Lower lobe of right lung (tissue), 2 donors: ENCODE results near the gene CCDC175. TPM values are rescaled to one million over a fixed set of nuclear protein-coding genes. Genes with fewer than 3 reads are reported as not detected.

ENCODE experiments used
- ATAC-seq, 2 donors: fragments of 200-7000 bp; cut with Tn5 transposase; one replicate each; pipeline ENCODE4 v1.9.1; 2020 to 2022; ENCODE audit warnings: mild to moderate bottlenecking in 2 of 2, moderate library complexity in 2 of 2
- DNase-seq: peaks from one replicate; pipeline ENCODE4 v3.0.0-alpha.2; 2020
- H3K27ac ChIP-seq: fragments of 200-600 bp; one replicate; pipeline ENCODE4 v1.8.0; 2022
- H3K27me3 ChIP-seq: fragments of 200-600 bp; one replicate; pipeline ENCODE4 v1.8.0; 2022; ENCODE audit warnings: low read depth
- H3K36me3 ChIP-seq: fragments of 200-600 bp; one replicate; pipeline ENCODE4 v1.8.0; 2022; ENCODE audit warnings: mild to moderate bottlenecking
- H3K4me1 ChIP-seq: fragments of 200-600 bp; one replicate; pipeline ENCODE4 v1.8.0; 2022
- H3K4me3 ChIP-seq: fragments of 200-600 bp; one replicate; pipeline ENCODE4 v1.8.0; 2022; ENCODE audit warnings: mild to moderate bottlenecking
- H3K9me3 ChIP-seq: fragments of 200-600 bp; one replicate; pipeline ENCODE4 v1.8.0; 2022
- intact Hi-C: fragments of 100-400 bp; cut with DNase I; formaldehyde crosslinking; loops from one replicate; pipeline ENCODE4 v1.11.0; 2022
- total RNA-seq: library from RNA; stranded (reverse); fragmentation: NEBNext Ultra II Directional; extraction: Animal tissue kit (Norgen Biotek cat#: 25700); gene quantifications from one replicate; pipeline ENCODE4 v1.2.1, GENCODE V29; 2021
- TF ChIP-seq, protein P1 (sequence below): fragments of 200-600 bp; IDR thresholded peaks from one replicate; pipeline ENCODE4 v1.8.0; 2022; ENCODE audit warnings: antibody characterized with exemption, mild to moderate bottlenecking
- donor health status: DM: no; HTN: yes; CAD: no; lungs with severe emphysema.

CCDC175 gene
- total RNA-seq, 1 donor from 2014 or later = 1.0 TPM

DNA sequence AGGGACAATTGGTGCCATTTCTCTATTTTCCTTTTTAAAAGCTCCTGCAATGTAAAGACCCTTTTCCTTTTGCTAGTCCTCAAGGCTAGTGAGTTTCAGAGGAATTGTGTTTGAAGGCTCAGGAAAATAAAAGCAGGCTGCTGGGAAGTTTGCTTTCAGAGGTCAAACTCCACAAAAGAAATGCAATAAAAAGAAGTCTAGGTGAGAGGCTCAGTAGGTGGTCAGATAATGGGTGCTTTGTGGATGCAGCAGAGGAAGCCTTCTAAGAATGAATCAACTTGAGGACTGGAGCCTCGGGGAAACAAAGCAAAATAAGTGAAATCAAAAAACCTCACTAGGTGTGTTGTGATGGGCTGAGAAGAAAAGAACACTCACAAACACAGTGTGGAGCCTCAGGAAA is 10.3 kb downstream of the CCDC175 start:
- Histone ChIP-seq H3K4me3 (no peak overlapping the region), H3K27ac (no peak overlapping the region), H3K27me3 (no peaks in the 10 kb centered on the region), H3K36me3 (no peaks in the 10 kb centered on the region), H3K9me3 (no peaks in the 10 kb centered on the region), H3K4me1 (no peaks in the 10 kb centered on the region)
- no peak for ATAC-seq
- intact Hi-C loops = no loop called here
- TF ChIP-seq, protein P1, sequence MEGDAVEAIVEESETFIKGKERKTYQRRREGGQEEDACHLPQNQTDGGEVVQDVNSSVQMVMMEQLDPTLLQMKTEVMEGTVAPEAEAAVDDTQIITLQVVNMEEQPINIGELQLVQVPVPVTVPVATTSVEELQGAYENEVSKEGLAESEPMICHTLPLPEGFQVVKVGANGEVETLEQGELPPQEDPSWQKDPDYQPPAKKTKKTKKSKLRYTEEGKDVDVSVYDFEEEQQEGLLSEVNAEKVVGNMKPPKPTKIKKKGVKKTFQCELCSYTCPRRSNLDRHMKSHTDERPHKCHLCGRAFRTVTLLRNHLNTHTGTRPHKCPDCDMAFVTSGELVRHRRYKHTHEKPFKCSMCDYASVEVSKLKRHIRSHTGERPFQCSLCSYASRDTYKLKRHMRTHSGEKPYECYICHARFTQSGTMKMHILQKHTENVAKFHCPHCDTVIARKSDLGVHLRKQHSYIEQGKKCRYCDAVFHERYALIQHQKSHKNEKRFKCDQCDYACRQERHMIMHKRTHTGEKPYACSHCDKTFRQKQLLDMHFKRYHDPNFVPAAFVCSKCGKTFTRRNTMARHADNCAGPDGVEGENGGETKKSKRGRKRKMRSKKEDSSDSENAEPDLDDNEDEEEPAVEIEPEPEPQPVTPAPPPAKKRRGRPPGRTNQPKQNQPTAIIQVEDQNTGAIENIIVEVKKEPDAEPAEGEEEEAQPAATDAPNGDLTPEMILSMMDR = no peak
- DNase-seq = no peak

DNA sequence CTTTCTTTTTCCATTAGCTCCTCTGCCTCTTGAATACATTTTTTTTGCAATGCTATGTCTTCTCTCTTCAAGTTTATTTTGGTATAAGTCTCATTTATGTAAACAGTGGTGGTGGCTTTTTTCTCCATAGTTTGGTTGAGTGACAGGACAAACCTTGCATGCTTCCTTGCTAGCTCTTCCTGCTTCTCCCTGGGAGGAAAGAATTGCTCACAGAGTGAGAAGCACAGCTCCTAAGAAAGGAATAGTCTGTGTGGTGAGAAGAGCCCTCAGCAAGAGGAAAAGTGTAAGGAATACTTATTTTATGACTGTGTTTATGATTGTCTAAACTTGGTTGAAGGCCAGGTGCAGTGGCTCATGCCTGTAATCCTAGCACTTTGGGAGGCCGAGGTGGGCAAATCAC is 11.5 kb downstream of the CCDC175 start:
- TF ChIP-seq, protein P1 = no peak
- H3K9me3 ChIP-seq = no peaks in the 10 kb centered on the region
- H3K4me3 ChIP-seq = no peak overlapping the region
- no peaks in the 10 kb centered on the region for H3K36me3 ChIP-seq
- H3K4me1 ChIP-seq = no peaks in the 10 kb centered on the region
- H3K27me3 ChIP-seq = no peaks in the 10 kb centered on the region
- no peak overlapping the region for H3K27ac ChIP-seq
- ATAC-seq (no peak), DNase-seq (no peak)
- intact Hi-C loops = no loop called here

DNA sequence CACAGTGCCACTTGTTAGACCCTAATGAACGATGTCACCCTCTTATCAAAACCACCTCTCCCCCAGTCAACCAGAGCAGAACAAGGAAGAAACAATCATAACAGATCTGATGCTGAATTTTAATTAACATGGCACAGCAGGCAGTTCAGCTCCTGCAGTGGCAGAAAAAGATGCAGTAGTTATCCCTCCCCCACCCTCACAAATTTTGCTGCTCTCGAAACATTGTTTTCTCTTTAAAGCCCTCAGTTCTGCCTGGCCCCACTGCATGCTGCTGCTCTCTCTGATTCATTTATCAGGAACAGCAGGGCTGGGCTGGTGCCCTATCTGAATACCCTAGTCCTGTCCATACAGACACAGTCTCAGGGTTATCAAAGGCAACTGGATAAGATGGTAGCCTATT is 12.2 kb downstream of the CCDC175 start:
- intact Hi-C loops = no loop called here
- DNase-seq (no peak), ATAC-seq (no peak)

DNA sequence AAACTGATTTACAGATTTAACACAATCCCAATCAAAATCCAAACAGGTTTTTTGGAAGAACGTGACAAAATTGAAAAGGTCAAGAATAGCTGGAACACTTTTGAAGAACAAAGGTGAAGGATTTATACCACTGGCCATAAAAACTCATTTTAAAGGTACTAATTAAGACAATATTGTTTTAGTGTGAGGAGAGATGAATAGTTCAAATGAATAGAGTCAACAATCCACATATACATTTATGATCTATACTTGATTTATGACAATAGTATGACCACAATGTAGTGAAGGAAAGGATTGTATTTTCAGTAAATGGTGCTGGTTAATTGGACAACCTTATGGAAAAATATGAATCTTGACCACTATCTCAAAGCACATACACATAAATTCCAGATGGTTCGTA is 29.3 kb downstream of the CCDC175 start:
- no peaks in the 10 kb centered on the region for H3K27me3 ChIP-seq
- no peaks in the 10 kb centered on the region for H3K9me3 ChIP-seq
- intact Hi-C loops = no loop called here
- no peak for ATAC-seq
- H3K27ac ChIP-seq = no peak overlapping the region
- H3K4me3 ChIP-seq = no peak overlapping the region
- TF ChIP-seq, protein P1 = no peak
- DNase-seq = no peak
- no peaks in the 10 kb centered on the region for H3K36me3 ChIP-seq
- no peaks in the 10 kb centered on the region for H3K4me1 ChIP-seq

More for the DNA sequence above, 12.2 kb downstream of the CCDC175 start:
- H3K4me3 ChIP-seq = no peak overlapping the region
- no peak overlapping the region for H3K27ac ChIP-seq
- H3K9me3 ChIP-seq = no peaks in the 10 kb centered on the region
- no peaks in the 10 kb centered on the region for H3K27me3 ChIP-seq
- TF ChIP-seq, protein P1 = no peak
- no peaks in the 10 kb centered on the region for H3K4me1 ChIP-seq
- no peaks in the 10 kb centered on the region for H3K36me3 ChIP-seq

DNA sequence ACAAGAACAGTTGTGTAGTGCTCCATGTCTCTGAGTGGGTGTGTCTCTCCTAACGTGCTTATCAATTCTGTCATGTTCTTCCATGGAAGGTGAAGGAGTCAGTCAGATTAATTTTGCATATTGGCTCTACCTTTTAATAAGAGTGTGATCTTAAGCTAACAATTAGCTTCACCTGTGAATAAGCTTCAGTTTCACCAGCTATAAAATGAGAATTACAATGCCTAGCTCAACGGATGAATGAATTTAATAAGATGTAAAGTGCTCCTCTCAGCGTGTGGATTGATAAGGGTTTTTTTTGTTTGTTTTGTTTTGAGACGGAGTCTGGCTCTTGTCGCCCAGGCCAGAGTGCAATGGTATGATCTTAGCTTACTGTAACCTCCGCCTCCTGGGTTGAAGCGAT is 32.7 kb downstream of the CCDC175 start:
- Histone ChIP-seq H3K4me3 (no peak overlapping the region), H3K27me3 (no peaks in the 10 kb centered on the region), H3K9me3 (no peaks in the 10 kb centered on the region), H3K36me3 (no peaks in the 10 kb centered on the region), H3K27ac (no peak overlapping the region), H3K4me1 (no peaks in the 10 kb centered on the region)
- intact Hi-C loops = no loop called here
- DNase-seq (no peak), ATAC-seq (no peak)
- TF ChIP-seq, protein P1 = no peak

DNA sequence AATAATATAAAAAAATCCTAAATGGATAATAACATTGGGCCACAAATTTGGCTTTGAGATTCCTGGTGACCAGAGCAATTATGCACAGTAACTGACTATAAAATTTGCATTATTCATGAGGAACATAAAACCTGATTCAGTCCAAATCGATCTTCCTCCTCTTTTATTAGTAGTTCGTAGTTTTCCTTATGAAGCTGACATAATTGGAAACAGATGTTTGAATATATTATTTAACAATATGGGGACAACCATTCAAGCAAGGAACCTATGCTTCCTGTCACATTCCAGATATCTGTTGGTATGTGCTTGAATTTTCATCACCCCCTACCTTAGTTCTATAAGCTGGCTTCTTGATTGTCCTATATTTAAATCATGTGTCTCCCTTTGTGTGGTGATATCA is 34.9 kb downstream of the CCDC175 start:
- DNase-seq = no peak
- TF ChIP-seq, protein P1 = no peak
- no peaks in the 10 kb centered on the region for H3K27me3 ChIP-seq
- ATAC-seq = no peak
- no peak overlapping the region for H3K27ac ChIP-seq
- no peaks in the 10 kb centered on the region for H3K4me1 ChIP-seq
- no peak overlapping the region for H3K4me3 ChIP-seq
- no peaks in the 10 kb centered on the region for H3K9me3 ChIP-seq
- H3K36me3 ChIP-seq = no peaks in the 10 kb centered on the region
- intact Hi-C loops = no loop called here
